Measurements from ENCODE around the gene TRIO. TPM values are rescaled to one million over a fixed set of nuclear protein-coding genes. Genes with fewer than 3 reads are reported as not detected.

The TRIO gene
- total RNA-seq, 2 donors from 2014 or later, result 62.0 to 137 TPM

DNA sequence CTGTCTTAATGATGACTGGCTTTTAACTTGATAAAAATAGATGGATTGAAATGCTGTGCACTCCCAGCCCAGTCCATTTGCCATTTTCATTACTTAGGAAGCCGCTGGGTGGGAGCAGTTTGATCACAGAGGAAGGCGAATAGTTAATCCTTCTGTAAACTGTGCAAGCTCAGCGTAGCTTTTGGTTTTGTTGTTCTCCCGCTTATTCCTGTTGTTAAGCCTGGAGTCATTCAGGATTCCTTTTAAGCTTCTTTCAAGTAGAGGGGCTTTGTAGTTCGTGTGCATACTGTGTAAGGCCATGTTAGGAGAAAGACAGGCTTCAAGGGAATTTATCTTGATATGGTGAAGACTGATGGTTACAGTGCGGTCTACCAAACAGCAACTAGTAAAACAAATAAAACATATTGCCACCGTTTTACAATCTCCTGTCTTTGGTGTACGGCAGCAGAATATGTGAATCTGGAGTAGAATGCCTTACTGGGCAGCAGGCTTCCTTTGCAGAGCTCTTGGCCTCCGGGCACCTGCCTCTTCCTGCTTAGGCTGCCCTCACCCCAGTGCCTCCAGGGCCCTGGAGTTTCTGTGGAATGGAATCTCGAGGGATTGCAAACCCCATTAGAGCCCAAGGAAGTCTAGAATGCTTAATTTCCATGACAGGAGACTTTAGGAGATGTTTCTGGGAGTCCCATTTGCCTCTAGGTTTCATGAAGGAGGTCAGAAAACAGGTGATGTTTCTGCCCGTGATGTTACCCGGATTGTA, 141.4 kb downstream of the TRIO start:
- no peak overlapping the region for H3K27ac ChIP-seq
- no peak for TF ChIP-seq POLR2A (IDR thresholded peaks at IDR 0.05)
- TF ChIP-seq, protein P1, sequence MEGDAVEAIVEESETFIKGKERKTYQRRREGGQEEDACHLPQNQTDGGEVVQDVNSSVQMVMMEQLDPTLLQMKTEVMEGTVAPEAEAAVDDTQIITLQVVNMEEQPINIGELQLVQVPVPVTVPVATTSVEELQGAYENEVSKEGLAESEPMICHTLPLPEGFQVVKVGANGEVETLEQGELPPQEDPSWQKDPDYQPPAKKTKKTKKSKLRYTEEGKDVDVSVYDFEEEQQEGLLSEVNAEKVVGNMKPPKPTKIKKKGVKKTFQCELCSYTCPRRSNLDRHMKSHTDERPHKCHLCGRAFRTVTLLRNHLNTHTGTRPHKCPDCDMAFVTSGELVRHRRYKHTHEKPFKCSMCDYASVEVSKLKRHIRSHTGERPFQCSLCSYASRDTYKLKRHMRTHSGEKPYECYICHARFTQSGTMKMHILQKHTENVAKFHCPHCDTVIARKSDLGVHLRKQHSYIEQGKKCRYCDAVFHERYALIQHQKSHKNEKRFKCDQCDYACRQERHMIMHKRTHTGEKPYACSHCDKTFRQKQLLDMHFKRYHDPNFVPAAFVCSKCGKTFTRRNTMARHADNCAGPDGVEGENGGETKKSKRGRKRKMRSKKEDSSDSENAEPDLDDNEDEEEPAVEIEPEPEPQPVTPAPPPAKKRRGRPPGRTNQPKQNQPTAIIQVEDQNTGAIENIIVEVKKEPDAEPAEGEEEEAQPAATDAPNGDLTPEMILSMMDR (IDR thresholded peaks at IDR 0.05), result no peak
- H3K9me3 ChIP-seq, result no peaks in the 10 kb centered on the region
- ATAC-seq, result no peak
- no peak overlapping the region for H3K4me3 ChIP-seq
- intact Hi-C loops (cut with DNase I), result loop anchor here (10.0 kb wide), 1 partner anchor 300 kb away; no protein-coding TSS in a partner anchor
- H3K36me3 ChIP-seq (replicated peaks in 1 of 2; ENCODE audit: insufficient read depth in 1 of 2, low read depth in 2 of 2), result no peaks in the 10 kb centered on the region
- WGBS, 2 donors, result 83 to 85% methylated on average over 12 of the region's 12 CpGs
- no peaks in the 10 kb centered on the region for H3K4me1 ChIP-seq
- no peaks in the 10 kb centered on the region for H3K27me3 ChIP-seq
- no peak for DNase-seq

GRCh38 chr5:14286007-14286406, 142.9 kb downstream of the TRIO start:
- Histone ChIP-seq H3K27ac (no peak overlapping the region), H3K36me3 (replicated peaks in 1 of 2; ENCODE audit: insufficient read depth in 1 of 2, low read depth in 2 of 2) (peaks cover 0 to 1% of the 10 kb centered on the region in 2 donors), H3K27me3 (no peaks in the 10 kb centered on the region), H3K4me1 (no peaks in the 10 kb centered on the region), H3K9me3 (no peaks in the 10 kb centered on the region), H3K4me3 (no peak overlapping the region)
- no peak for ATAC-seq
- intact Hi-C loops (cut with DNase I), result loop anchor here (10.0 kb wide), 1 partner anchor 301 kb away; no protein-coding TSS in a partner anchor
- 60 to 66% methylated on average over 3 of the region's 3 CpGs for WGBS, 2 donors
- TF ChIP-seq POLR2A (IDR thresholded peaks at IDR 0.05), result no peak
- TF ChIP-seq, protein P1 (IDR thresholded peaks at IDR 0.05), result no peak
- no peak for DNase-seq

DNA sequence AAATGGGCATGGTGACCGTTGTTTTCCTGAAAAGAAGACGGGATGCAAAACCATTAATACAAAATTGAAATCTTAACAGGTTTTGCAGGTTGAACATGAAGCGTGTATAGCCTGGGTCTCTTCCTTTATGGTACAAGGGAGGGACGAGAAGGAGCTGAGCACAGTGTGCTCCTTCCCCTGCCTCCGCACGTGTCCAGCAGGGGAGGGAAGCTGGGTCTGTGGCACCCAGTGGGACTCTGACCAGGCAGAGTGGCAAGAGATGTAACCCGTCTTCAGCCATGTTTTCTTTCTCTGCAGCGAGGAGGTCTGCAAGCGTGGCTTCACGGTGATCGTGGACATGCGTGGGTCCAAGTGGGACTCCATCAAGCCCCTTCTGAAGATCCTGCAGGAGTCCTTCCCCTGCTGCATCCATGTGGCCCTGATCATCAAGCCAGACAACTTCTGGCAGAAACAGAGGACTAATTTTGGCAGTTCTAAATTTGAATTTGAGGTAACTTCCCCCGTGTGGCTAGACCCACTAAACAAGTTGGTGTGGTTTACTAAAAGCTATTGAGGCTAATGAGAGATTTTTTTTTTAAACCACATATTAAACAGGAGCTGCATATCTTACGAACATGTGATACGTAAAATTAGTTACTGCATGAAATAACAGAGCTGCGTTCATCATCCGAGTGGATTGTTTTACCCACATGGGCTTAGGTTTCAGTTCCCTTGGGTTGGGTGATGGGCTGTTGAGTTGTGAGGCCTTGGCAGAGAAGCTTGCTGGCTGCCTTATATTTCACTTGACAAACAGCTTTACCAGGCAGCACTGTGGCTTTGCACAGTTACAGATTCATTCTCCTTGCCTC, 143.7 kb downstream of the TRIO start:
- Histone ChIP-seq H3K4me1 (no peaks in the 10 kb centered on the region), H3K4me3 (no peak overlapping the region), H3K36me3 (replicated peaks in 1 of 2; ENCODE audit: insufficient read depth in 1 of 2, low read depth in 2 of 2) (peaks cover 0 to 4% of the 10 kb centered on the region in 2 donors), H3K9me3 (no peaks in the 10 kb centered on the region), H3K27me3 (no peaks in the 10 kb centered on the region), H3K27ac (no peak overlapping the region)
- intact Hi-C loops (cut with DNase I), result loop anchor here (10.0 kb wide), 1 partner anchor 302 kb away; no protein-coding TSS in a partner anchor
- 90 to 92% methylated on average over 17 of the region's 17 CpGs for WGBS, 2 donors
- ATAC-seq, result no peak
- no peak for DNase-seq
- TF ChIP-seq POLR2A (IDR thresholded peaks at IDR 0.05), result no peak
- TF ChIP-seq, protein P1 (IDR thresholded peaks at IDR 0.05), result no peak

GRCh38 chr5:14292766-14293658, 149.9 kb downstream of the TRIO start:
- Histone ChIP-seq H3K27ac (no peak overlapping the region), H3K27me3 (no peaks in the 10 kb centered on the region), H3K4me3 (no peak overlapping the region), H3K36me3 (replicated peaks in 1 of 2; ENCODE audit: insufficient read depth in 1 of 2, low read depth in 2 of 2) (peaks cover 0 to 4% of the 10 kb centered on the region in 2 donors), H3K4me1 (no peaks in the 10 kb centered on the region), H3K9me3 (no peaks in the 10 kb centered on the region)
- ATAC-seq (no peak), DNase-seq (no peak)
- WGBS, 2 donors, result 88 to 90% methylated on average over 12 of the region's 12 CpGs
- TF ChIP-seq POLR2A (IDR thresholded peaks at IDR 0.05), result no peak
- TF ChIP-seq, protein P1 (IDR thresholded peaks at IDR 0.05), result no peak
- intact Hi-C loops (cut with DNase I), result no loop called here
